Brain microvascular endothelial cell (primary cell): ENCODE data around the gene SPRR5.

Source experiments
- DNase-seq: peaks from one replicate; pipeline ENCODE4 v3.0.0-alpha.2; 2020
- H3K27ac ChIP-seq: fragments of 250-450 bp; sonication (Bioruptor Pico); 2 replicates; pipeline ENCODE4 v1.5.1; 2020; ENCODE audit warnings: mild to moderate bottlenecking, moderate library complexity
- H3K27me3 ChIP-seq: fragments of 250-450 bp; sonication (Bioruptor Pico); replicated peaks from 2 replicates; pipeline ENCODE4 v1.5.1; 2020; ENCODE audit warnings: mild to moderate bottlenecking
- H3K36me3 ChIP-seq: fragments of 250-450 bp; sonication (Bioruptor Pico); replicated peaks from 2 replicates; pipeline ENCODE4 v1.5.1; 2020; ENCODE audit warnings: mild to moderate bottlenecking
- H3K4me3 ChIP-seq: 2 replicates; pipeline ENCODE4 v1.5.1; 2011; ENCODE audit warnings: low read depth, mild to moderate bottlenecking, control low read depth, low read length, moderate library complexity
- CTCF ChIP-seq: IDR thresholded peaks from 2 replicates; pipeline ENCODE4 v1.5.1; 2011; ENCODE audit warnings: low read depth, mild to moderate bottlenecking, moderate library complexity, low read length, control low read depth, inconsistent platforms; ENCODE audit errors: missing control alignments
- in situ Hi-C: cut with HindIII; loops from 2 replicates; pipeline ENCODE4 v1.10.0; 2017; ENCODE audit warnings: low sequenced_read_pairs, low pct_ligation_motif_present

SPRR5 gene

GRCh38 chr1:152946651-152947256 is at the start of gene SPRR5:
TSS of gene SPRR5 (plus strand) at chr1:152947206. CDS start at chr1:152948555, 1,349 bp downstream.
- in situ Hi-C loops = no loop called here
- no peak within 1 kb of the TSS for H3K27ac ChIP-seq

GRCh38 chr1:152899027-152899426 is 48.0 kb upstream of the SPRR5 start:
- H3K27me3 ChIP-seq = no peaks in the 10 kb centered on the region
- no peak overlapping the region for H3K4me3 ChIP-seq
- DNase-seq = no peak
- no peak for TF ChIP-seq CTCF
- in situ Hi-C loops = no loop called here
- H3K36me3 ChIP-seq = no peaks in the 10 kb centered on the region
- no peak overlapping the region for H3K27ac ChIP-seq

More at GRCh38 chr1:152946651-152947256, at the start of gene SPRR5:
- no peaks in the 10 kb centered on the region for H3K27me3 ChIP-seq
- no peak within 1 kb of the TSS for H3K4me3 ChIP-seq
- no peak for DNase-seq
- no peaks in the 10 kb centered on the region for H3K36me3 ChIP-seq
- no peak for TF ChIP-seq CTCF

- no peaks in the 10 kb centered on the region for H3K27me3 ChIP-seq
- in situ Hi-C loops = no loop called here
- no peak for TF ChIP-seq CTCF
Observed at GRCh38 chr1:152899883-152900282, 47.1 kb upstream of the SPRR5 start.

GRCh38 chr1:152901631-152902030 is 45.4 kb upstream of the SPRR5 start:
- no peak overlapping the region for H3K27ac ChIP-seq
- no peaks in the 10 kb centered on the region for H3K27me3 ChIP-seq
- in situ Hi-C loops = no loop called here
- no peak overlapping the region for H3K4me3 ChIP-seq
- no peak for DNase-seq
- TF ChIP-seq CTCF = no peak
- no peaks in the 10 kb centered on the region for H3K36me3 ChIP-seq

More at GRCh38 chr1:152899883-152900282, 47.1 kb upstream of the SPRR5 start:
- no peak overlapping the region for H3K4me3 ChIP-seq
- DNase-seq = no peak
- H3K27ac ChIP-seq = no peak overlapping the region
- H3K36me3 ChIP-seq = no peaks in the 10 kb centered on the region

GRCh38 chr1:152902636-152903035 is 44.4 kb upstream of the SPRR5 start:
- TF ChIP-seq CTCF = no peak
- H3K36me3 ChIP-seq = no peaks in the 10 kb centered on the region
- no peaks in the 10 kb centered on the region for H3K27me3 ChIP-seq
- no peak overlapping the region for H3K27ac ChIP-seq
- no peak overlapping the region for H3K4me3 ChIP-seq
- in situ Hi-C loops = no loop called here
- DNase-seq = no peak
